ENCODE measurements around the gene ADA. TPM values are rescaled to one million over a fixed set of nuclear protein-coding genes. Genes with fewer than 3 reads are reported as not detected.
A peak's percentile ranks its signal among the peaks of the same experiment; 100 is the strongest.

The ADA gene
- total and polyA plus RNA-seq, 2 of the 13 experiments (the other 11 are each of a cell fraction or from before 2014, with no cell fraction given), result 2.5 to 11.3 TPM

DNA sequence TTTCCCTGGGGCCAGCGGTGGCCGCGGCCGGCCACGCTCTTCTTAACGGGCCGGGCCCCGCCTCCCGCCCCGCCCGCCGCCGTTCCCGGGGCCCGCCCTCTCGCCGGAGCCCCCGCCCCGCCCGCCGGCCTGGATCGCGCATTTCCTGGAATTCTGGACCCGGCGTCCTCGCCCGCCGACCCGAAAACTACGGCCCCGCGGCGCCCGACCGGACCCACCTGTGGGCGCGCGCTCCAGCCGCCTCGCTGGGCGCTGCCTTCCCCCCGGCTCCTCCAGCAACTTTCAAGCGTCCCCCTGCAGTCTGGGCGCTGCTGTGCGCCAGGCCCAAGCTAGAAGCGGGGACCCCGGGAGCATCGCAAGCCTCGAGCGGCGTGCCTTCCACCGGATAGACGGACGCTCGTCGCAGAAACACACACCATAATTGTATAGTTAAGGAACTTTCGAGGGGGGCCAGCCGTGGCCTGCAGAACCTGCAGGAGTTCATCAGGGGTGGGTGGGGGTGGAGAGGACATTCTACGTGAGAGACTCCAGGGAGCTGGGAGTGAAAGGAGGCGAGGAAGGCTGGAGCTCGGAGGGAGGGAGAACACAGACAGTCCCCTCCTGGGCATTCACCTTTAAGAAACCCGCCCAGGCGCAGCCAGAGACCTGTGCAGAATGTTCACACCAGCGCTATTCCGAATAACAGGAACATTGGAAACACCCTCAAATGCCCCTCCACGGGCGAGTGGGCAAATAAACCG lies at the start of gene ADA (continued):
- TF ChIP-seq, protein P1, sequence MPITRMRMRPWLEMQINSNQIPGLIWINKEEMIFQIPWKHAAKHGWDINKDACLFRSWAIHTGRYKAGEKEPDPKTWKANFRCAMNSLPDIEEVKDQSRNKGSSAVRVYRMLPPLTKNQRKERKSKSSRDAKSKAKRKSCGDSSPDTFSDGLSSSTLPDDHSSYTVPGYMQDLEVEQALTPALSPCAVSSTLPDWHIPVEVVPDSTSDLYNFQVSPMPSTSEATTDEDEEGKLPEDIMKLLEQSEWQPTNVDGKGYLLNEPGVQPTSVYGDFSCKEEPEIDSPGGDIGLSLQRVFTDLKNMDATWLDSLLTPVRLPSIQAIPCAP (CRISPR knock-in tag; IDR thresholded peaks at IDR 0.05; ENCODE audit: low read depth), result 0 out of 2 replicates have a peak, but pooled peaks have one; percentile 39
- TF ChIP-seq ZNF841 (CRISPR knock-in tag; IDR thresholded peaks at IDR 0.05; ENCODE audit: borderline replicate concordance) (no peak), ZNF629 (CRISPR knock-in tag; conservative IDR thresholded peaks at IDR 0.05) (no peak), YY1 (IDR thresholded peaks at IDR 0.05; ENCODE audit: insufficient read depth, insufficient replicate concordance, low read depth, low read length) (peak; percentile 38), ZNF432 (CRISPR knock-in tag; IDR thresholded peaks at IDR 0.05; ENCODE audit: borderline replicate concordance) (no peak), MTF2 (CRISPR knock-in tag; IDR thresholded peaks at IDR 0.05; ENCODE audit: borderline replicate concordance) (no peak), ZNF33B (CRISPR knock-in tag; IDR thresholded peaks at IDR 0.05) (peak; percentile 50; the same call in 1 of the 2 replicates)
- TF ChIP-seq, protein P2, sequence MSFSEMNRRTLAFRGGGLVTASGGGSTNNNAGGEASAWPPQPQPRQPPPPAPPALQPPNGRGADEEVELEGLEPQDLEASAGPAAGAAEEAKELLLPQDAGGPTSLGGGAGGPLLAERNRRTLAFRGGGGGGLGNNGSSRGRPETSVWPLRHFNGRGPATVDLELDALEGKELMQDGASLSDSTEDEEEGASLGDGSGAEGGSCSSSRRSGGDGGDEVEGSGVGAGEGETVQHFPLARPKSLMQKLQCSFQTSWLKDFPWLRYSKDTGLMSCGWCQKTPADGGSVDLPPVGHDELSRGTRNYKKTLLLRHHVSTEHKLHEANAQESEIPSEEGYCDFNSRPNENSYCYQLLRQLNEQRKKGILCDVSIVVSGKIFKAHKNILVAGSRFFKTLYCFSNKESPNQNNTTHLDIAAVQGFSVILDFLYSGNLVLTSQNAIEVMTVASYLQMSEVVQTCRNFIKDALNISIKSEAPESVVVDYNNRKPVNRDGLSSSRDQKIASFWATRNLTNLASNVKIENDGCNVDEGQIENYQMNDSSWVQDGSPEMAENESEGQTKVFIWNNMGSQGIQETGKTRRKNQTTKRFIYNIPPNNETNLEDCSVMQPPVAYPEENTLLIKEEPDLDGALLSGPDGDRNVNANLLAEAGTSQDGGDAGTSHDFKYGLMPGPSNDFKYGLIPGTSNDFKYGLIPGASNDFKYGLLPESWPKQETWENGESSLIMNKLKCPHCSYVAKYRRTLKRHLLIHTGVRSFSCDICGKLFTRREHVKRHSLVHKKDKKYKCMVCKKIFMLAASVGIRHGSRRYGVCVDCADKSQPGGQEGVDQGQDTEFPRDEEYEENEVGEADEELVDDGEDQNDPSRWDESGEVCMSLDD (CRISPR knock-in tag; IDR thresholded peaks at IDR 0.05; ENCODE audit: borderline replicate concordance), result no peak
- TF ChIP-seq, protein P3, sequence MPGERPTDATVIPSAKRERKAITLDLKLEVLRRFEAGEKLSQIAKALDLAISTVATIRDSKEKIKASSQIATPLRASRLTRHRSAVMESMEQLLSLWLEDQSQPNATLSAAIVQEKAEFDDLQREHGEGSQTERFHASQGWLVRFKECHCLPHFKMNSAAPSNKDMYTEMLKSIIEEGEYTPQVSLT (CRISPR knock-in tag; IDR thresholded peaks at IDR 0.05; ENCODE audit: borderline replicate concordance, low read depth), result no peak
- TF ChIP-seq, protein P4, sequence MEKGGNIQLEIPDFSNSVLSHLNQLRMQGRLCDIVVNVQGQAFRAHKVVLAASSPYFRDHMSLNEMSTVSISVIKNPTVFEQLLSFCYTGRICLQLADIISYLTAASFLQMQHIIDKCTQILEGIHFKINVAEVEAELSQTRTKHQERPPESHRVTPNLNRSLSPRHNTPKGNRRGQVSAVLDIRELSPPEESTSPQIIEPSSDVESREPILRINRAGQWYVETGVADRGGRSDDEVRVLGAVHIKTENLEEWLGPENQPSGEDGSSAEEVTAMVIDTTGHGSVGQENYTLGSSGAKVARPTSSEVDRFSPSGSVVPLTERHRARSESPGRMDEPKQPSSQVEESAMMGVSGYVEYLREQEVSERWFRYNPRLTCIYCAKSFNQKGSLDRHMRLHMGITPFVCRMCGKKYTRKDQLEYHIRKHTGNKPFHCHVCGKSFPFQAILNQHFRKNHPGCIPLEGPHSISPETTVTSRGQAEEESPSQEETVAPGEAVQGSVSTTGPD (CRISPR knock-in tag; IDR thresholded peaks at IDR 0.05), result 0 out of 2 replicates have a peak, but pooled peaks have one; percentile 23
- TF ChIP-seq, protein P5, sequence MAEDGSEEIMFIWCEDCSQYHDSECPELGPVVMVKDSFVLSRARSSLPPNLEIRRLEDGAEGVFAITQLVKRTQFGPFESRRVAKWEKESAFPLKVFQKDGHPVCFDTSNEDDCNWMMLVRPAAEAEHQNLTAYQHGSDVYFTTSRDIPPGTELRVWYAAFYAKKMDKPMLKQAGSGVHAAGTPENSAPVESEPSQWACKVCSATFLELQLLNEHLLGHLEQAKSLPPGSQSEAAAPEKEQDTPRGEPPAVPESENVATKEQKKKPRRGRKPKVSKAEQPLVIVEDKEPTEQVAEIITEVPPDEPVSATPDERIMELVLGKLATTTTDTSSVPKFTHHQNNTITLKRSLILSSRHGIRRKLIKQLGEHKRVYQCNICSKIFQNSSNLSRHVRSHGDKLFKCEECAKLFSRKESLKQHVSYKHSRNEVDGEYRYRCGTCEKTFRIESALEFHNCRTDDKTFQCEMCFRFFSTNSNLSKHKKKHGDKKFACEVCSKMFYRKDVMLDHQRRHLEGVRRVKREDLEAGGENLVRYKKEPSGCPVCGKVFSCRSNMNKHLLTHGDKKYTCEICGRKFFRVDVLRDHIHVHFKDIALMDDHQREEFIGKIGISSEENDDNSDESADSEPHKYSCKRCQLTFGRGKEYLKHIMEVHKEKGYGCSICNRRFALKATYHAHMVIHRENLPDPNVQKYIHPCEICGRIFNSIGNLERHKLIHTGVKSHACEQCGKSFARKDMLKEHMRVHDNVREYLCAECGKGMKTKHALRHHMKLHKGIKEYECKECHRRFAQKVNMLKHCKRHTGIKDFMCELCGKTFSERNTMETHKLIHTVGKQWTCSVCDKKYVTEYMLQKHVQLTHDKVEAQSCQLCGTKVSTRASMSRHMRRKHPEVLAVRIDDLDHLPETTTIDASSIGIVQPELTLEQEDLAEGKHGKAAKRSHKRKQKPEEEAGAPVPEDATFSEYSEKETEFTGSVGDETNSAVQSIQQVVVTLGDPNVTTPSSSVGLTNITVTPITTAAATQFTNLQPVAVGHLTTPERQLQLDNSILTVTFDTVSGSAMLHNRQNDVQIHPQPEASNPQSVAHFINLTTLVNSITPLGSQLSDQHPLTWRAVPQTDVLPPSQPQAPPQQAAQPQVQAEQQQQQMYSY (CRISPR knock-in tag; IDR thresholded peaks at IDR 0.05), result no peak
- TF ChIP-seq, protein P6, sequence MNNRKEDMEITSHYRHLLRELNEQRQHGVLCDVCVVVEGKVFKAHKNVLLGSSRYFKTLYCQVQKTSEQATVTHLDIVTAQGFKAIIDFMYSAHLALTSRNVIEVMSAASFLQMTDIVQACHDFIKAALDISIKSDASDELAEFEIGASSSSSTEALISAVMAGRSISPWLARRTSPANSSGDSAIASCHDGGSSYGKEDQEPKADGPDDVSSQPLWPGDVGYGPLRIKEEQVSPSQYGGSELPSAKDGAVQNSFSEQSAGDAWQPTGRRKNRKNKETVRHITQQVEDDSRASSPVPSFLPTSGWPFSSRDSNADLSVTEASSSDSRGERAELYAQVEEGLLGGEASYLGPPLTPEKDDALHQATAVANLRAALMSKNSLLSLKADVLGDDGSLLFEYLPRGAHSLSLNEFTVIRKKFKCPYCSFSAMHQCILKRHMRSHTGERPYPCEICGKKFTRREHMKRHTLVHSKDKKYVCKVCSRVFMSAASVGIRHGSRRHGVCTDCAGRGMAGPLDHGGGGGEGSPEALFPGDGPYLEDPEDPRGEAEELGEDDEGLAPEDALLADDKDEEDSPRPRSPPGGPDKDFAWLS (CRISPR knock-in tag; IDR thresholded peaks at IDR 0.05; ENCODE audit: borderline replicate concordance), result no peak
- TF ChIP-seq, protein P7, sequence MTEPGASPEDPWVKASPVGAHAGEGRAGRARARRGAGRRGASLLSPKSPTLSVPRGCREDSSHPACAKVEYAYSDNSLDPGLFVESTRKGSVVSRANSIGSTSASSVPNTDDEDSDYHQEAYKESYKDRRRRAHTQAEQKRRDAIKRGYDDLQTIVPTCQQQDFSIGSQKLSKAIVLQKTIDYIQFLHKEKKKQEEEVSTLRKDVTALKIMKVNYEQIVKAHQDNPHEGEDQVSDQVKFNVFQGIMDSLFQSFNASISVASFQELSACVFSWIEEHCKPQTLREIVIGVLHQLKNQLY (CRISPR knock-in tag; IDR thresholded peaks at IDR 0.05), result no peak

Data from HepG2 (cell line).